H9 (cell line): ENCODE data around the gene PBX4. TPM values are rescaled to one million over a fixed set of nuclear protein-coding genes. Genes with fewer than 3 reads are reported as not detected.

ENCODE experiments used
- DNase-seq: peaks from one replicate; pipeline ENCODE4 v3.0.0-alpha.2; 2017
- H2AFZ ChIP-seq: one replicate; pipeline ENCODE4 v1.6.1; 2013; ENCODE audit warnings: mild to moderate bottlenecking, low read length, control low read depth, moderate library complexity
- H2AK5ac ChIP-seq: 2 replicates; pipeline ENCODE4 v1.6.1; 2013; ENCODE audit warnings: low read length, control low read depth, mixed read lengths; ENCODE audit not compliant: insufficient read length
- H2BK120ac ChIP-seq: one replicate; pipeline ENCODE4 v1.6.1; 2013; ENCODE audit warnings: low read depth, mild to moderate bottlenecking, low read length, control low read depth, inconsistent platforms; ENCODE audit not compliant: poor library complexity, severe bottlenecking
- H2BK12ac ChIP-seq: 2 replicates; pipeline ENCODE4 v1.6.1; 2013; ENCODE audit warnings: low read length, control low read depth, mixed read lengths, low read depth; ENCODE audit not compliant: insufficient read length
- H2BK15ac ChIP-seq: 2 replicates; pipeline ENCODE4 v1.6.1; 2013; ENCODE audit warnings: low read depth, low read length, control low read depth
- H2BK20ac ChIP-seq: one replicate; pipeline ENCODE4 v1.6.1; 2013; ENCODE audit warnings: low read depth, mild to moderate bottlenecking, low read length, control low read depth, inconsistent platforms; ENCODE audit not compliant: poor library complexity, severe bottlenecking
- H2BK5ac ChIP-seq: 2 replicates; pipeline ENCODE4 v1.6.1; 2013; ENCODE audit warnings: low read length, control low read depth, mixed read lengths; ENCODE audit not compliant: insufficient read length
- H3K14ac ChIP-seq: 2 replicates; pipeline ENCODE4 v1.6.1; 2013; ENCODE audit warnings: low read length, control low read depth; ENCODE audit not compliant: insufficient read depth
- H3K18ac ChIP-seq: 2 replicates; pipeline ENCODE4 v1.6.1; 2013; ENCODE audit warnings: low read depth, mild to moderate bottlenecking, mixed read lengths, low read length, control low read depth; ENCODE audit not compliant: insufficient read length
- H3K23ac ChIP-seq: 2 replicates; pipeline ENCODE4 v1.6.1; 2013; ENCODE audit warnings: low read length, control low read depth, mixed read lengths, low read depth; ENCODE audit not compliant: insufficient read length
- H3K23me2 ChIP-seq: 2 replicates; pipeline ENCODE4 v1.6.1; 2013; ENCODE audit warnings: low read depth, mild to moderate bottlenecking, mixed read lengths, low read length, control low read depth; ENCODE audit not compliant: insufficient read length, poor library complexity, severe bottlenecking
- H3K27ac ChIP-seq: 2 replicates; pipeline ENCODE4 v1.5.1; 2013; ENCODE audit warnings: low read length, control low read depth, mixed read lengths, low read depth; ENCODE audit not compliant: insufficient read length
- H3K27me3 ChIP-seq: 2 replicates; pipeline ENCODE4 v1.6.1; 2013; ENCODE audit warnings: low read length, control low read depth, inconsistent platforms; ENCODE audit not compliant: insufficient read depth
- H3K4ac ChIP-seq: 2 replicates; pipeline ENCODE4 v1.6.1; 2013; ENCODE audit warnings: low read depth, mild to moderate bottlenecking, control low read depth, inconsistent platforms, low read length, moderate library complexity
- H3K4me1 ChIP-seq: 2 replicates; pipeline ENCODE4 v1.6.1; 2013; ENCODE audit warnings: low read length, control low read depth, inconsistent platforms; ENCODE audit not compliant: insufficient read depth
- H3K4me2 ChIP-seq: 2 replicates; pipeline ENCODE4 v1.6.1; 2013; ENCODE audit warnings: low read length, control low read depth, mixed read lengths; ENCODE audit not compliant: insufficient read length, insufficient read depth
- H3K56ac ChIP-seq: 2 replicates; pipeline ENCODE4 v1.6.1; 2013; ENCODE audit warnings: low read depth, mild to moderate bottlenecking, mixed read lengths, low read length, control low read depth; ENCODE audit not compliant: insufficient read length
- H3K79me1 ChIP-seq: 2 replicates; pipeline ENCODE4 v1.6.1; 2013; ENCODE audit warnings: low read depth, mild to moderate bottlenecking, moderate library complexity, low read length, control low read depth, inconsistent platforms; ENCODE audit not compliant: insufficient read depth, poor library complexity, severe bottlenecking
- H3K79me2 ChIP-seq: 2 replicates; pipeline ENCODE4 v1.6.1; 2013; ENCODE audit warnings: low read length, control low read depth, inconsistent platforms; ENCODE audit not compliant: insufficient read depth
- H3K9ac ChIP-seq: 2 replicates; pipeline ENCODE4 v1.6.1; 2013; ENCODE audit warnings: low read length, control low read depth, mixed read lengths; ENCODE audit not compliant: insufficient read length; ENCODE audit errors: extremely low read depth
- H3K9me3 ChIP-seq: one replicate; pipeline ENCODE4 v1.6.1; 2013; ENCODE audit warnings: low read depth, low read length, inconsistent platforms; ENCODE audit not compliant: control insufficient read depth
- H3T11ph ChIP-seq: one replicate; pipeline ENCODE4 v1.6.1; 2013; ENCODE audit warnings: mild to moderate bottlenecking, low read length, control low read depth, inconsistent platforms
- H4K20me1 ChIP-seq: one replicate; pipeline ENCODE4 v1.6.1; 2013; ENCODE audit not compliant: control insufficient read depth, insufficient read length, insufficient read depth
- H4K5ac ChIP-seq: 2 replicates; pipeline ENCODE4 v1.6.1; 2013; ENCODE audit warnings: low read depth, mild to moderate bottlenecking, mixed read lengths, low read length, control low read depth; ENCODE audit not compliant: insufficient read length
- H4K8ac ChIP-seq: replicated peaks from 2 replicates; pipeline ENCODE4 v1.6.1; 2013; ENCODE audit warnings: low read length, control low read depth, mixed read lengths, low read depth; ENCODE audit not compliant: insufficient read length
- H4K91ac ChIP-seq: 2 replicates; pipeline ENCODE4 v1.6.1; 2013; ENCODE audit warnings: low read depth, mild to moderate bottlenecking, moderate library complexity, mixed read lengths, low read length, control low read depth; ENCODE audit not compliant: insufficient read length
- H3K27ac Mint-ChIP-seq, 3 experiments: 2 replicates in 2 of 3; 3 replicates in 1 of 3; pipeline ENCODE4 v1.8.0; 2020 to 2021; ENCODE audit warnings: mixed read lengths in 3 of 3, mild to moderate bottlenecking in 1 of 3, moderate library complexity in 1 of 3
- H3K27me3 Mint-ChIP-seq: 2 replicates; pipeline ENCODE4 v1.8.0; 2021; ENCODE audit warnings: low read depth, mild to moderate bottlenecking, moderate library complexity, mixed read lengths
- H3K36me3 Mint-ChIP-seq, 3 experiments: 2 replicates in 2 of 3; 3 replicates in 1 of 3; pipeline ENCODE4 v1.8.0; 2020 to 2021; ENCODE audit warnings: low read depth in 3 of 3, mixed read lengths in 3 of 3; ENCODE audit not compliant: insufficient read depth in 1 of 3
- H3K4me1 Mint-ChIP-seq, 2 experiments: 2 replicates each; pipeline ENCODE4 v1.8.0; 2020; ENCODE audit warnings: mixed read lengths in 2 of 2
- H3K4me3 Mint-ChIP-seq, 2 experiments: 2 replicates in 1 of 2; 3 replicates in 1 of 2; pipeline ENCODE4 v1.8.0; 2020 to 2021; ENCODE audit warnings: mild to moderate bottlenecking in 2 of 2, mixed read lengths in 2 of 2, moderate library complexity in 1 of 2
- H3K9me3 Mint-ChIP-seq, 2 experiments: 2 replicates in 1 of 2; 3 replicates in 1 of 2; pipeline ENCODE4 v1.8.0; 2020; ENCODE audit warnings: mild to moderate bottlenecking in 2 of 2, mixed read lengths in 2 of 2, moderate library complexity in 1 of 2
- CTCF ChIP-seq: fragments of 200-600 bp; sonication (generic); conservative IDR thresholded peaks from 3 replicates; pipeline ENCODE4 v1.8.0; 2021; ENCODE audit warnings: antibody characterized with exemption, mild to moderate bottlenecking
- WGBS: extraction: QIAGEN DNeasy Blood & Tissue Kit; methylation state at CpG from one replicate; pipeline ENCODE4 v1.1.7; 2013; ENCODE audit warnings: missing lambda C conversion rate, low lambda C conversion rate, mixed read lengths; ENCODE audit not compliant: insufficient read length; ENCODE audit errors: extremely low coverage; 5-methylcytosine and 5-hydroxymethylcytosine counted together
- total RNA-seq: library from RNA; stranded (reverse); gene quantifications from 2 replicates; pipeline ENCODE4 v1.2.1, GENCODE V29; 2021

The PBX4 gene
- total RNA-seq, 1 experiment from 2014 or later = 3.3 TPM

DNA sequence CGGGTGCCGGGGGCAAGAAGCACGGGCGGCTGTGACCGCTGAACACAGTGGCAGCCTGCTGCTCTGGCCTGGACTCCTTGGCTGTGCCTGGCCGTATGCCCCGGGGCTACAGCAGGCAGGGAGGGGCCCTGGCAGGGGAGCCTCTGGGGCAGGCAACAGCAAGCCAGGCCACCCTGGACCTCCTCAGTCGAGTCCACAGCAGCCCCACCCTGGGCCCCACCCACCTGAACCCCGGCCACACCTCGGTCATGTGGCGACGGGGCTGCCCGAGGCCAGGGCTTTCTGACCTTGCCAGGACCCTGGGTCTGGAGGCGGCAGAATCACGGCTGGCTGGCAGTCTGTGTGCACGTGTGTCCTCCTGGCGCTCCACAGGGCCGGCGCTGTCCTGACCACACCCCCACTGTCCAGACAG, 71.7 kb downstream of the PBX4 start:
- Histone ChIP-seq H4K20me1 (no peaks in the 10 kb centered on the region), H4K91ac (no peak overlapping the region), H4K5ac (no peak overlapping the region), H3K4me2 (no peak overlapping the region), H2BK12ac (no peak overlapping the region), H3K9ac (no peak overlapping the region), H3K23me2 (no peaks in the 10 kb centered on the region), H3K27me3 (no peaks in the 10 kb centered on the region), H2BK15ac (no peak overlapping the region), H3K79me2 (no peaks in the 10 kb centered on the region), H3K18ac (no peak overlapping the region), H3K79me1 (no peaks in the 10 kb centered on the region), H2BK5ac (no peak overlapping the region), H4K8ac (no peak overlapping the region), H3K4me1 (no peaks in the 10 kb centered on the region), H3K27ac (no peak overlapping the region), H2AFZ (no peak overlapping the region), H3K56ac (no peak overlapping the region), H2AK5ac (no peak overlapping the region), H2BK120ac (no peak overlapping the region), H3K9me3 (no peaks in the 10 kb centered on the region), H2BK20ac (no peak overlapping the region), H3K4ac (no peak overlapping the region), H3T11ph (no peak overlapping the region), H3K14ac (no peak overlapping the region), H3K23ac (no peak overlapping the region)
- TF ChIP-seq CTCF = no peak
- H3K4me1 Mint-ChIP-seq = peaks cover 0 to 11% of the 10 kb centered on the region in 2 experiments; a peak in 2 of 4 replicates
- no peak overlapping the region for H3K4me3 Mint-ChIP-seq
- H3K36me3 Mint-ChIP-seq = peaks cover 2 to 4% (median 2%) of the 10 kb centered on the region in 3 experiments; a peak in 4 of 7 replicates
- peaks cover 3% of the 10 kb centered on the region; the same call in 1 of the 2 replicates for H3K27me3 Mint-ChIP-seq
- DNase-seq = no peak
- H3K9me3 Mint-ChIP-seq = no peaks in the 10 kb centered on the region; a peak in 1 of 5 replicates
- WGBS = no CpG with 5 or more reads among the region's 19 CpGs
- no peak overlapping the region for H3K27ac Mint-ChIP-seq
